HG02759 (cell line): ENCODE measurements around the gene THADA.
A peak's percentile ranks its signal among the peaks of the same experiment; 100 is the strongest.

Experiments used
- ATAC-seq: cut with Tn5 transposase; IDR thresholded peaks from one replicate; pipeline ENCODE4 v1.9.1; 2021; ENCODE audit warnings: mild to moderate bottlenecking, moderate library complexity; ENCODE audit not compliant: unreplicated experiment

The THADA gene

DNA sequence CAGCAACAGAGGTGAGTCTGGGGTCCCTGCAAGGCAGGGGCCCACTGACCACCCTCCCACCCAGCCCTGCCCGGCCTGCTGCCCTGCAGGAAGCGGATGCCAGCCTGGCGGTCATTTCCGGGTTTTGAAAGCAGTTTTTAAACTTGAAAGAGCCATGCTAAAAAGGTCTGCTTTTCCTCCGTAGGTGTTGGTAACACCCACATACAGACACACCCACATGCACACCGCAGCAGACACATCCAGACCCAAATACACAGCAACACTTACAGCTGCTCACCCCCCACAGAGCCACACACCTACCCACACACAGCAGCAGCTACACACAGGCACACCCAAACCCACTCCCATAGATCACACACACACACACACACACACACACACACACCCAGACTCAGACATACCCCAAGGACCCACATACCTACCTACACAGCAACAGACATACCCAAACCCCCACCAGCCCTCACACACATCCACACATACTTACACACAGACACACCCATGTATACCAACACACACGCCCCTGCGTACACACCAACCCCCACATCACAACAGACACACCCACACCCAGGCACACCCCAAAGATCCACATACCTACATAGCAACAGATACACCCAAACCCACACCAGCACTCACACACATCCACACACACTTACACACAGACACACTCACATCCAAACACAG is 377.0 kb downstream of the THADA start:
- peak; percentile 34 for ATAC-seq

DNA sequence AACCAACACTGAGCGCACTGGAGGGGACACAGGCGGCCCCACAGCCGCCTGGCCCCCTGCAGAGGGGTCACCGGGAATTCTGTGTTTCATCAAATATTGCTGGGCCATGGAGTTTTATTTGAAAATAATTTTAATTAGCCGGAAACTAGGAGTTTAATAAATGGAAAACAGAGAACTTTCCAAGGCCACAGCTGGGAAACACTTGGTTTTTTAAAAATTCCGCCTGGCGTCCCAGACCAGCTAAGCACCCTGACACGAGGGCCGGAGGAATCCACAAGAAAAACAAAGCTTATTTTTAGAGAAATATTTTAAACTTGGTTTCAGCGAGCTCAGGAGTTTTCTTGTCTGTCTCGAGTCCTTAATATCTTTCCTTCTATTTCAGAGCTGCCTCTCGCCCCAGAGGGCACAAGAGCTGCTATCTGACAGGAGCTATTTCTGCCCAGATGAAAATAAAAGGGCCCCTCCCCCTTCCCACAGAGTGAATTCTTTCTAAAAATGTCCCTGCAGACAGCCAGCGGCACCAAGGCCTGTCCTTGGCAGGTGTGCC is 377.6 kb downstream of the THADA start:
- ATAC-seq, result no peak

- ATAC-seq, result no peak
These were observed 378.3 kb downstream of the THADA start for GRCh38 chr2:43217228-43218154.

DNA sequence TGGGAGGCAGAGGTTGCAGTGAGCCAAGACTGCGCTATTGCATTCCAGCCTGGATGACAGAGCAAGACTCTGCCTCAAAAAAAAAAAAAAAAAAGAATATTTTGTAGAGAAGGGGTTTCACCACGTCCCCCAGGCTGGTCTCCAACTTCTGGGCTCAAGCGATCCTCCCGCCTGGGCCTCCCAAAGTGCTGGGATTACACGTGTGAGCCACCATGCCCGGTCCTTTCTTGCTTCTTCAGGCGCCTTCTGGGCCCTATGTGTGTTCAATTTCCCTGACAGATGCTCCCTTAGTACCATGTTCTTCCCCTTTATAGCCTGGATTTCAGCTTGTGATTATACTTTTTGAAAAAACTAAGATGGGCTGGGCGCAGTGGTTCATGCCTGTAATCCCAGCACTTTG is 379.2 kb downstream of the THADA start:
- no peak for ATAC-seq

DNA sequence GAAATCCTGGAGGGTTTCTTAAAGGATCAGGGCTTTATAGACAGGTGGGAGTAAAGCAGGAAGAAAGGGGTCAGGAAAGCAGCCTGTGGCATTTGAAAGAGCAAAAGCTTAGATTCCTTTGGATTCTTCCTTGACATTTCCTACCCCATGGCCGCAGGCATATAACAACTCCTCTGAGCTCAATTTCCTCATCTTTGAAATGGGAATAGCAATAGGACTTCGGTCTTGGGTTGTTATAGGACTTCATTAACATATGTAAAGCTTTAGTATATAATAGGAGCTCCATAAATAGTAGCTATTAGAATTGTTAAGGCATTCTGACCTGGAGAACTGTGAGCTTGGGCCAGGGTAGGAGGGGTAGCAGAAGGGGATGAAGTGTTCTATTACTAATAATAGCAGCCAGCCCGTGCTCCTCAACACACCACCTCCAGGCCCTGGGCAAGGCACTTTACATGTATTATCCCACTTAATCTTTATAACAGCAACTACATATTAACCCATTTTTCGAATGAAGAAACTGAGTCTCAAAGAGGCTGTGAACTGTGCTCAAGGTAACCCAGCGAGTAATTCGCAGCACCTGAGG is 380.1 kb downstream of the THADA start:
- ATAC-seq, result no peak

DNA sequence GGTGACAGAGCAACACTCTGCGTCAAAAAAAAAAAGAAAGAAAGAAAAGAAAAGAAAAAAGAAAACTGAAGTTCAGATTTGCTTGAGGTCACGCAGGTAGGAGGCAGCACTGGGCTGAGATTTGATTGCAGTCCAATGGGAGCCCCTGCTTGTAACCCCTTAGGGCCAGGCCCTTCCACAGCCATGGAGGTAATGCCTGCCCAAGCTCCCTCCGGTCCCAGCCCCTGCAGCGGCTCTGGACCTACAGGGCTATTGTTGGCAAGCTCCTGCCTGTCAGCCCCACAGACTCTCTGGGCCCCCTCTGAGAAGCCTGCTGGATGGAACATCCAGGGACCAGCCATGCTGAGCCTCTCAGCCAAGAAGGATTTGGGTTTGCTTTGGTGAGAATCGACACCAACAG is 381.6 kb downstream of the THADA start:
- no peak for ATAC-seq

DNA sequence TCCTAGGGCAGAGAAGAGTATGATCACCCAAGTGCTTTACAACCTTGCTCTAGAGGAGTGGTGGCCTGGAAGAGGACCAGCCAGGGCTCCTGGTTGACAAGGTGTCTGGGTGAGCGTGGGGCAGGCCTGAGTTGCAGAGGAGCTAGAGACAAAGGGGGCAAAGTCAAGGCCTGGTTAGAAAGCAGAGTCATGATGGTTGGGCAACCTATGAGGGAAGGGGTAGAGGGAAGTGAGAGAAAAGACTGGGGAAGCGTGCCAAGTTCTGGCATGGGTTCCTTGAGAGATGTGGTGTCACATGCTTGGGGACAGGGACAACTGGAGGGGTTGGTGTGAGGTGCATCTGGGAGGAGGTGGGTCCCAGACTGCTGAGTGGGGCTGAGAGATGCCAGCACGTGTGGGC is 382.9 kb downstream of the THADA start:
- no peak for ATAC-seq

GRCh38 chr2:43212216-43212835 is 383.5 kb downstream of the THADA start:
- ATAC-seq, result no peak

GRCh38 chr2:43210467-43211303 is 385.2 kb downstream of the THADA start:
- ATAC-seq, result no peak

DNA sequence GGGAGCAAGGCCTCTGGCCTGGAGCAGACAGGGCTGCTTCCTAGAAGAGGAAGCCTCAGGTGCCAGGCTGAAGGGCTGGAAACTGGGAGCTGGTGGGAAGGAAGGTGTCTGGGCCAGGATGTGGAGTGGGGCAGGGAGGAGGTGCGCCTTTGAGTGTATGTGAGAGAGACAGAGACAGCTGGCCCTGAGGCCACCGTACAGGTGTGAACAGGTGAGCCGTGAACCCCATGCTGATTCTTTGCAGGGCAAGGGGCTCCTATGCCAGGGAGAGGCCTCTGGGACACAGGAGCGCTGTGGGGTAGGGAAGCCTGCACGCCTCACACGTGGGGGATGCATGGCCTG is 385.7 kb downstream of the THADA start:
- no peak for ATAC-seq

DNA sequence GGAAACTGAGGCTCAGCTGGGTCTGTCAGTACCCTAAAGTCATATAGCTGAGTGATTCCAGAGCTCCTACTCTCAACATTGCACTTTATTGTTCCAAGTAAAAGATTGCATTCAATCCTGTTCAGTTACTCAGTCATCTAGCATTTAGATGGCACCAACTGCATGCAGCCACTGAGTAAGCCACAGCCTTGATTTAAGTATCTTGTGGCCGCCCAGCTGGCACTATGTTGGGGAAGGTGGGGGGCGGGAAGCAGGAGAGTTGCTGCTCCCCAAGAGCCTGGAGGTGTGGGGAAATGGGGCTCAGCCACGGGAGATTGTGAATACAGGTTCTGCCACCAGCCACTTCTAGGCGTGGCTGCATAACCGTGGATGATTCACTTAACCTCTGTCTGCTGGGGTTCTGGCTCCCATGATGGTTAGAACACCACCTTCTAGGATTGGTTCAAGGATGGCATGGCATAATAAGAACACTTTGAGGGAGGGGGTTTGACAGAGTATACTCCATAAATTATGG is 386.6 kb downstream of the THADA start:
- ATAC-seq, result no peak

GRCh38 chr2:43207553-43208300 is 388.1 kb downstream of the THADA start:
- ATAC-seq, result no peak

DNA sequence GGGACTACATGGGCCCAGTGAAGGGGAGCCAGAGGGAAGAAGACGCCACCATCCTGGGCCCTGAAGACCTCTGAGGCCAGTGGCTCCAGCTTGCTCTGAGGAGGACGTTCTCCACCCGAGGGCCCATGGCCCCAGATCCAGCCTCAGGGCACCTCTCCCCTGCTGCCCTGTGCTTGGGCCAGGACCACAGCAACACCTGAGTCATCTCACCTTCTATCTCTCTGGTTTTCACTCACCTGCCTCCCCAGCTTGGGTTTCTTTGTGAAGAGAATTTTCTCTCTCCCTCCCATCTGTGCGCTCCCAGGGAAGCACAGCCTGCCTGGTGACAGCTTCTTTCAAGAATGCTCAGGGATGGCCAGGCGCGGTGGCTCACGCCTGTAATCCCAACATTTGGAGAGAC is 389.2 kb downstream of the THADA start:
- ATAC-seq, result no peak

DNA sequence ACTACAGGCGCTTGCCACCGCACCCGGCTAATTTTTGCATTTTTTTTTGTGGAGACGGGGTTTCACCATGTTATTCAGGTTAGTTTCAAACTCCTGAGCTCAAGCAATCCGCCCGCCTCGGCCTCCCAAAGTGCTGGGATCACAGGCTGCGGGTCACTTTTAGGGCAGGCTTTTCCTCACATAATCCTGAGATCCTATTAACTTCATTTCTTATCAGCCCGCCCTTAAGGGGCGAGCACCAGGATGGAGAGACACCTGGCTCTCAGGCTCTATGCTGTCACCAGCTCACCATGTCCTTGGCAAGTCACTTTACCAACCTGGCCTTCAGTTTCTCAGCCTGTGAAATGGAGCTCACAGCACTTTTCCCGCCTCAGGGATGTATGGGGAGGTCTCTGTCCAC is 392.5 kb downstream of the THADA start:
- ATAC-seq, result no peak

DNA sequence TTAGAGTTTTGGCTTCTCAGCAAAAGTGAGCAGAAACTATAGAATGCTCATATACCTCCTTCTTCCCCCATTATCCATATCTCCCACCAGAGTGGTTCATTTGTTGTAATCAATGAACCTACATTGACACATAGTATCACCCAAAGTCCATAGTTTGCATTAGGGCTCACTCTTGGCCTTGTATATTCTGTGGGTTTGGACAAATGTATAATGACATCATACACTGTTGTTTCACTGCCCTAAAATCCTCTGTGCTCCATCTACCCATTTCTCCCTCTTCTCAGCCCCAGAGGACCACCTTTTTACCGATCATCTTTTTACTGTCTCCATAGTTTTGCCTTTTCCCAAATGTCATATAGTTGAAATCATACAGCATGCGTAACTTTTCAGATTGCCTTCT is 393.5 kb downstream of the THADA start:
- no peak for ATAC-seq

GRCh38 chr2:43201497-43201896 is 394.3 kb downstream of the THADA start:
- no peak for ATAC-seq

DNA sequence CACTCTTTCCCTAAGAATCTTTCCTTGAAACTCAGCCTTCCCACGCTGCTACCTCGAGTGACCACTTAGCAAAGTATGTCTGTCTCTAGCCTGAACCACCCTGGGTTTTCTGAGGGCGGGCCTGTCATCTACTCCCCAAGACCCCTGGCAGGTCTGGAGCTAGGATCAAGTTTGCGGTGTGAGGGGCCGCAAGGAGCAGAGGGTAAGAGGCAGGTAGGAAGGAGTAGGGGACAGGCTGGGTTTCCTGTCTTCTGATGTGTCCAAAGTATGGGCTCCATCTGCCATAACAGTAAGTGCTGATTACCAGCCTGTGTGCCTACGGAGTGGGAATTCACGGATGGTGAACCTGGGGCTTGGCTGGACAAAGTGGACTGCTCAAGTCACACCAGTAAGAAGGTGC is 394.8 kb downstream of the THADA start:
- ATAC-seq, result no peak

DNA sequence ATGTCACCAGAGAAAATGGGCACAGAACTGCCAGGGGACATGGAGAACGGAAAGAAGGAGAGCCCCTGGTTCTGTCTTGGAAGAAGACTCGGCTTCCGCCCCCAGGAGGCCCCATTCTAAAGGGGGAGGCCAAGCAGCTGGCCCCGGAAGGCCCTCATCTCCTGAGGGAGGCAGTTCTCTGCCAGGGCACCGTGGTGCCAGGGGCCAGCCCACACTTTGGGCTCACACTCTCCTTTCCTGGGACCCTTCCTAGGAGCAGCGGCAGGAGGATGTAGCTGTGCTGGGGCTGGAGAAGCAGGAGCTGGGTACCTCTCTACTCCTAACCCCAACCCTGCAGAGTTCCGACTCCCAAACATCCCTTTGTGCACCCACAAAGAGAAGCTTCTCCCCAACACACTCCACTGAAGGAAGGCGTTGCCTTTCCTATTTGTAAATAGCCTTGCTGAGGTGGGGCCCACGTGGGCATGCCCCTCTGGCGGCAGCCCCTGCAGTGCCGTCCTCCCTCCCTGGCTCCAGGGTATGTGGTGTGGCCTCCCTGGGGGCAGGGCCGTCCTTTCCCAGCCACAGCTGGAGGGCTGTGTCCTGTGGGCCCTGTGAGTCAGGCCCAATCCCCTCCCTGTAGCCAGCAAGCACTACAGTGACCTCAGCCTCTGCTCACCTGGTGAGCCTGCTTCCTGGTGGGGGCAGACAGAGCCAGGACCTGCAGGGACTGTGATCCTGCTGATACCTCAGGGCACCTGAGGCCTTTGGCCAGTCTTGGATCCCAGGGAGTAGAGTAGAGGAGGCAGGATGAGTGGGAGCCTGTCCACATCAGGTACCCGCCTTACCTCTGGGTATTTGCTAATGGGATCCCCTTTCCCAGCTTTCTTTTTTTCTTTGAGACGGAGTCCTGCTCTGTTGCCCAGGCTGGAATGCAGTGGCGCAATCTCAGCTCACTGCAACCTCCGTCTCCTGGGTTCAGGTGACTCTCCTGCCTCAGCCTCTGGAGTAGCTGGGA is 396.0 kb downstream of the THADA start:
- no peak for ATAC-seq
